Measurements from ENCODE around the gene DBNDD1. TPM values are rescaled to one million over a fixed set of nuclear protein-coding genes. Genes with fewer than 3 reads are reported as not detected.

The DBNDD1 gene
- total RNA-seq, 1 donor from 2014 or later = 2.7 TPM

DNA sequence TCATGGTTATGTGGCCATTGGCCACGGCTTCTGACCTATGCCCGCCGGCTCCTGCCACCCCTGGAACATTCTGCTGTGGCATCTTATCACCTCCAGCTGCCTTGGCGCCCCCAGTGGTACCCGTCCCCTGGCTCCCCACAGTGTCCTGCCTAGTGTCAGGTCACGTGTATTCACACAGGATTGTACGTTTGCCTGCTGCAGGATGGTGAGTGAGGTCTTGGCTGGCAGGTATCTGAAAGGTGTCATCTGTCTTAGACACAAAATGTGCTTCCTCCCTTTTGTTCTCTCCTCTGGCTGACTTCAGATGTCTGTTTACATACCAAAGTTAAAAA, 24.9 kb downstream of the DBNDD1 start:
- Histone ChIP-seq H3K27ac (peak overlapping the region; percentile 72 to 78), H3K36me3 (peaks cover 36 to 63% of the 10 kb centered on the region in 2 donors), H3K4me3 (no peak overlapping the region), H3K9me3 (no peaks in the 10 kb centered on the region), H3K27me3 (no peaks in the 10 kb centered on the region), H3K4me1 (no peaks in the 10 kb centered on the region)
- intact Hi-C loops (cut with DNase I) = no loop called here
- no peak for TF ChIP-seq CTCF (IDR thresholded peaks at IDR 0.05)
- DNase-seq (ENCODE audit: low spot score in 2 of 2) = no peak

- DNase-seq (ENCODE audit: low spot score in 2 of 2) = no peak
- H3K9me3 ChIP-seq = no peaks in the 10 kb centered on the region
- H3K27ac ChIP-seq = peak overlapping the region; percentile 72 to 78
- no peaks in the 10 kb centered on the region for H3K4me1 ChIP-seq
- peaks cover 40 to 63% of the 10 kb centered on the region in 2 donors for H3K36me3 ChIP-seq
- H3K4me3 ChIP-seq = no peak overlapping the region
- intact Hi-C loops (cut with DNase I) = no loop called here
- no peak for TF ChIP-seq CTCF (IDR thresholded peaks at IDR 0.05)
- no peaks in the 10 kb centered on the region for H3K27me3 ChIP-seq
Measured at GRCh38 chr16:89993971-89994370, 25.3 kb downstream of the DBNDD1 start.

DNA sequence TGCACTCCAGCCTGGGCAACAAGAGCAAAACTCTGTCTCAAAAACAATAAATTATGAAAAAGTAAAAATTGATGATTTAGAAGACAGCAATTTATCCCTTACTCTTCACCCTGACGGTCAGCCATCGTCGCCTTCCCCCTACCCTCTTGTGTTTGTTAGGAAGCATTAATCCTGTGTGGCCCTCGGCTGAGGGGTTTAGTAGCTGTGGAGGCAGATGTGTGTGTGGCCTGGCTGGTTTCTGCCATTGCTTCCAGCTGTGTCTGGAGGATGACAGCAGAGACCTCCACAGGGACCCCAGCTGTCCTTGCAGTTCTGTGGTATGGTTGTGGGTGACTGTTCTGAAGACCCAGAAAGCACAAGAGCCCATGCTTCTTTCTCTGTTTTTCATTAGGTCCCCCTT, 25.9 kb downstream of the DBNDD1 start:
- Histone ChIP-seq H3K27ac (no peak overlapping the region), H3K27me3 (no peaks in the 10 kb centered on the region), H3K4me1 (no peaks in the 10 kb centered on the region), H3K36me3 (peaks cover 40 to 61% of the 10 kb centered on the region in 2 donors), H3K9me3 (no peaks in the 10 kb centered on the region), H3K4me3 (no peak overlapping the region)
- intact Hi-C loops (cut with DNase I) = no loop called here
- TF ChIP-seq CTCF (IDR thresholded peaks at IDR 0.05) = no peak
- no peak for DNase-seq (ENCODE audit: low spot score in 2 of 2)

DNA sequence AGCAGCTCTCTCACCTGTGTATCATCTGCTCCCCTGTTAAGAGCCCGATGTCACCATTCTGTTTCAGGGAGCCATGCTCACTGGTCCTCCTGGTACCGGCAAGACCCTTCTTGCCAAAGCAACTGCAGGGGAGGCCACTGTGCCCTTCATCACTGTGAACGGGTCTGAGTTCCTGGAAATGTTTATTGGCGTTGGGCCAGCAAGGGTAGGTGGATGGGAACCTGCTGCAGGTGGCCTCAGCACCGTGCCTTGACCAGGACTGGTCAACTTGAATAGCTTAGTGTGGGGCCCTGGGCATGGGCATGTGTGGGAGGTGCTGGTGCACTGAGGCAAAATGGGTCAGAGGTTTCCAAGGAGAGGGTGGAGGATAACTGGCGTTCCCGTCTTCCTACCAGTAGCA, 28.5 kb downstream of the DBNDD1 start:
- H3K4me1 ChIP-seq = no peaks in the 10 kb centered on the region
- peaks cover 52 to 64% of the 10 kb centered on the region in 2 donors for H3K36me3 ChIP-seq
- no peak overlapping the region for H3K4me3 ChIP-seq
- intact Hi-C loops (cut with DNase I) = no loop called here
- no peak overlapping the region for H3K27ac ChIP-seq
- H3K27me3 ChIP-seq = no peaks in the 10 kb centered on the region
- no peak for TF ChIP-seq CTCF (IDR thresholded peaks at IDR 0.05)
- no peaks in the 10 kb centered on the region for H3K9me3 ChIP-seq
- DNase-seq (ENCODE audit: low spot score in 2 of 2) = no peak

- Histone ChIP-seq H3K36me3 (peaks cover 61 to 73% of the 10 kb centered on the region in 2 donors), H3K9me3 (no peaks in the 10 kb centered on the region), H3K4me1 (no peaks in the 10 kb centered on the region), H3K27ac (no peak overlapping the region), H3K27me3 (no peaks in the 10 kb centered on the region), H3K4me3 (no peak overlapping the region)
- no peak for TF ChIP-seq CTCF (IDR thresholded peaks at IDR 0.05)
- intact Hi-C loops (cut with DNase I) = no loop called here
- no peak for DNase-seq (ENCODE audit: low spot score in 2 of 2)
Measured at GRCh38 chr16:89988951-89989350, 30.3 kb downstream of the DBNDD1 start.

- H3K36me3 ChIP-seq = peaks cover 60 to 72% of the 10 kb centered on the region in 2 donors
- no peak for DNase-seq (ENCODE audit: low spot score in 2 of 2)
- H3K27me3 ChIP-seq = no peaks in the 10 kb centered on the region
- H3K4me1 ChIP-seq = no peaks in the 10 kb centered on the region
- intact Hi-C loops (cut with DNase I) = no loop called here
- no peak overlapping the region for H3K27ac ChIP-seq
- no peaks in the 10 kb centered on the region for H3K9me3 ChIP-seq
- no peak overlapping the region for H3K4me3 ChIP-seq
- TF ChIP-seq CTCF (IDR thresholded peaks at IDR 0.05) = no peak
Measured at GRCh38 chr16:89987169-89987568, 32.1 kb downstream of the DBNDD1 start.

Data from ascending aorta (tissue), 2 donors.